ENCODE results near the gene REXO4.

REXO4 gene

GRCh38 chr9:133384736-133385321, 33.0 kb downstream of the REXO4 start:
- CTCF ChIA-PET = interaction anchor here (0.6 kb wide), 1 partner anchor 721 kb away, joined by 3 read pairs; no protein-coding TSS in a partner anchor
- H3K27ac ChIP-seq (ENCODE audit: extremely low read depth, low read depth, low read length) = no peak overlapping the region
- H3K9me3 ChIP-seq (ENCODE audit: control insufficient read depth, insufficient read depth, low read depth, low read length) = no peaks in the 10 kb centered on the region
- POLR2A ChIA-PET = interaction anchor here (1.2 kb wide), 1 partner anchor 10 kb away, joined by 3 read pairs; no protein-coding TSS in a partner anchor
- no peaks in the 10 kb centered on the region for H3K36me3 ChIP-seq (ENCODE audit: control insufficient read depth in 2 of 2, insufficient read depth in 1 of 2, low read length in 2 of 2)
- H3K4me3 ChIP-seq (ENCODE audit: low read depth, low read length) = no peak overlapping the region
- no peaks in the 10 kb centered on the region for H3K4me1 ChIP-seq (ENCODE audit: control insufficient read depth, insufficient read depth, low read length)
- TF ChIP-seq ZBTB49 (tag by site-specific recombination; IDR thresholded peaks at IDR 0.05; ENCODE audit: low read depth) (no peak), ZNF792 (tag by site-specific recombination; IDR thresholded peaks at IDR 0.05) (no peak), ZNF433 (tag by site-specific recombination; IDR thresholded peaks at IDR 0.05; ENCODE audit: low read depth) (no peak), ZNF544 (tag by site-specific recombination; IDR thresholded peaks at IDR 0.05) (no peak), ZFP41 (tag by site-specific recombination; IDR thresholded peaks at IDR 0.05; ENCODE audit: borderline replicate concordance) (no peak), ZNF2 (tag by site-specific recombination; IDR thresholded peaks at IDR 0.05) (no peak), SETDB1 (IDR thresholded peaks at IDR 0.05; ENCODE audit: insufficient read length, low read length) (no peak), ZNF623 (tag by site-specific recombination; IDR thresholded peaks at IDR 0.05) (no peak), ZNF704 (tag by site-specific recombination; IDR thresholded peaks at IDR 0.05) (no peak), ZNF830 (tag by site-specific recombination; IDR thresholded peaks at IDR 0.05; ENCODE audit: low read depth) (no peak), ZNF514 (tag by site-specific recombination; IDR thresholded peaks at IDR 0.05) (no peak)

- POLR2A ChIA-PET = interaction anchor here (1.0 kb wide), 1 partner anchor 76 kb away, joined by 3 read pairs; the partner anchor contains the start of gene CACFD1
- CTCF ChIA-PET = interaction anchor here (0.7 kb wide), 1 partner anchor 106 kb away, joined by 3 read pairs; no protein-coding TSS in a partner anchor
- H3K4me3 ChIP-seq (ENCODE audit: low read depth, low read length) = no peak overlapping the region
- no peak; the same call in 1 of the 2 replicates for TF ChIP-seq ZBTB10 (tag by site-specific recombination; IDR thresholded peaks at IDR 0.05)
- TF ChIP-seq ZNF513 (tag by site-specific recombination; IDR thresholded peaks at IDR 0.05) = peak; percentile 94
- TF ChIP-seq ZNF121 (tag by site-specific recombination; IDR thresholded peaks at IDR 0.05) = no peak
- no peak for TF ChIP-seq ZNF394 (tag by site-specific recombination; IDR thresholded peaks at IDR 0.05; ENCODE audit: borderline replicate concordance)
- TF ChIP-seq ZNF776 (tag by site-specific recombination; IDR thresholded peaks at IDR 0.05; ENCODE audit: borderline replicate concordance) = no peak
- TF ChIP-seq ZNF629 (tag by site-specific recombination; IDR thresholded peaks at IDR 0.05) = no peak
- no peak for TF ChIP-seq ZNF391 (tag by site-specific recombination; IDR thresholded peaks at IDR 0.05; ENCODE audit: borderline replicate concordance, low read depth)
- TF ChIP-seq ZNF670 (tag by site-specific recombination; IDR thresholded peaks at IDR 0.05; ENCODE audit: low read depth) = 0 out of 2 replicates have a peak, but pooled peaks have one; percentile 68
- TF ChIP-seq ZNF157 (tag by site-specific recombination; IDR thresholded peaks at IDR 0.05) = no peak
- TF ChIP-seq ZNF791 (tag by site-specific recombination; IDR thresholded peaks at IDR 0.05) = no peak
- 0 out of 2 replicates have a peak, but pooled peaks have one; percentile 32 for TF ChIP-seq ZSCAN16 (tag by site-specific recombination; IDR thresholded peaks at IDR 0.05)
- peak; percentile 82; the same call in 1 of the 2 replicates for TF ChIP-seq SALL2 (tag by site-specific recombination; IDR thresholded peaks at IDR 0.05; ENCODE audit: borderline replicate concordance)
- no peak for TF ChIP-seq WT1 (tag by site-specific recombination; IDR thresholded peaks at IDR 0.05)
- no peak for TF ChIP-seq ZNF146 (tag by site-specific recombination; IDR thresholded peaks at IDR 0.05)
- TF ChIP-seq ZNF398 (tag by site-specific recombination; IDR thresholded peaks at IDR 0.05) = peak; percentile 23; the same call in 1 of the 2 replicates
Measured at GRCh38 chr9:133383438-133383837, 34.4 kb downstream of the REXO4 start.

More at GRCh38 chr9:133383438-133383837, 34.4 kb downstream of the REXO4 start:
- Histone ChIP-seq H3K9me3 (ENCODE audit: control insufficient read depth, insufficient read depth, low read depth, low read length) (no peaks in the 10 kb centered on the region), H3K4me1 (ENCODE audit: control insufficient read depth, insufficient read depth, low read length) (peaks cover under 1% of the 10 kb centered on the region), H3K36me3 (ENCODE audit: control insufficient read depth in 2 of 2, insufficient read depth in 1 of 2, low read length in 2 of 2) (no peaks in the 10 kb centered on the region), H3K27ac (ENCODE audit: extremely low read depth, low read depth, low read length) (no peak overlapping the region)

All from HEK293 (cell line).